Ectodermal cell (in vitro differentiated cells): Measurements from ENCODE around the gene PRKCA.
A peak's percentile ranks its signal among the peaks of the same experiment; 100 is the strongest.

Source experiments
- H3K27ac ChIP-seq: 2 replicates; pipeline ENCODE4 v1.7.0; 2013; ENCODE audit warnings: mild to moderate bottlenecking, low read depth, low read length; ENCODE audit not compliant: insufficient read depth, poor library complexity, severe bottlenecking
- H3K27me3 ChIP-seq: 2 replicates; pipeline ENCODE4 v1.7.0; 2013; ENCODE audit warnings: mild to moderate bottlenecking, low read length; ENCODE audit not compliant: insufficient read depth, control insufficient read depth, poor library complexity, severe bottlenecking
- H3K36me3 ChIP-seq: one replicate; pipeline ENCODE4 v1.7.0; 2013; ENCODE audit warnings: low read length; ENCODE audit not compliant: control insufficient read depth, insufficient read depth
- H3K4me1 ChIP-seq: one replicate; pipeline ENCODE4 v1.7.0; 2013; ENCODE audit warnings: low read length; ENCODE audit not compliant: control insufficient read depth, insufficient read depth
- H3K4me3 ChIP-seq: 2 replicates; pipeline ENCODE4 v1.7.0; 2013; ENCODE audit warnings: low read depth, low read length, control low read depth; ENCODE audit not compliant: insufficient read depth
- H3K9me3 ChIP-seq: 2 replicates; pipeline ENCODE4 v1.7.0; 2013; ENCODE audit warnings: mild to moderate bottlenecking, low read length, moderate library complexity; ENCODE audit not compliant: control insufficient read depth
- WGBS, 2 experiments: methylation state at CpG; one replicate each; pipeline ENCODE4 v1.1.7; 2013; ENCODE audit warnings: missing lambda C conversion rate in 2 of 2; 5-methylcytosine and 5-hydroxymethylcytosine counted together

PRKCA gene

DNA sequence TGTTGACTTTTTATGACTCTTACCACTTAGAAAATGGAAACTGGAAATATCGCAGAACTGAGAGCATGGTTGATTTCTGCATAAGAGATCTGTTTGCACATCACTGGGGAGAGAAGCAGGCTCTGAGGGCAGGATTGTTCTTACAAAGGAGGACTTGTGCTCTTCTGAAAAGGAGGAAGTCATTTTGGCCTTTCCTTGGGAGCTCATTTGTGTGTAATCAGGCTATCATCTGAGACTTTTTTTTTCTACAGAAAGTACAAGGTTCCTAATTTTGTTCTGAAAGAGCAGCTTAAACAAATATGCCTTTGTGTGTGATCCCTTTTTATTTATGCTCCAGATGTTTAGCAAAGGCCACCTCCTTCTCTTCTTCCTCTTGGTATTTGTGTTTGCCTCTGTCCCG is 386.8 kb downstream of the PRKCA start:
- WGBS, 2 experiments, result 35 to 38% methylated on average over 2 of the region's 2 CpGs
- H3K27me3 ChIP-seq, result no peaks in the 10 kb centered on the region
- no peaks in the 10 kb centered on the region for H3K36me3 ChIP-seq
- H3K4me1 ChIP-seq, result no peaks in the 10 kb centered on the region
- no peak overlapping the region for H3K4me3 ChIP-seq
- no peaks in the 10 kb centered on the region for H3K9me3 ChIP-seq
- H3K27ac ChIP-seq, result no peak overlapping the region

DNA sequence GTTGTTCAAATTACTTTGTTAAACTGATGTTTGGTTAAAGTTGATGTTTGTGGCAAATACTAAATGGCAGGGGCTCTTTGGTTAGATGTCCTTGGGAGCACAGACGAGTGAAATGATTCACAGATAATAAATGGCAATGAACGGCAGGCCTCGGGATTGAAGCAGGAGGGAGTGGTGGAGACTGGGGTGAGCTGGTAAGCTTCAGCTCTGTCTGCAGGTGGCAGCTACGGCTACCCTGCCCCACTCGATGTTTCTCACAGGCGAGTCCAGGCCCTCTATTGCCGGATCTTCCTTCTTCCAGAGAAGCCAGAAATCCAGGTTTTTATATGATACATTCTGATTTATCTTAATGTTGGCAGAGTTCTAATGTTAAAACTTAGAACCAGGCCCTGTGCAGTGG is 387.8 kb downstream of the PRKCA start:
- Histone ChIP-seq H3K4me3 (no peak overlapping the region), H3K9me3 (no peaks in the 10 kb centered on the region), H3K36me3 (no peaks in the 10 kb centered on the region), H3K27ac (no peak overlapping the region), H3K27me3 (no peaks in the 10 kb centered on the region), H3K4me1 (no peaks in the 10 kb centered on the region)
- 84 to 88% methylated on average over 7 of the region's 7 CpGs for WGBS, 2 experiments

DNA sequence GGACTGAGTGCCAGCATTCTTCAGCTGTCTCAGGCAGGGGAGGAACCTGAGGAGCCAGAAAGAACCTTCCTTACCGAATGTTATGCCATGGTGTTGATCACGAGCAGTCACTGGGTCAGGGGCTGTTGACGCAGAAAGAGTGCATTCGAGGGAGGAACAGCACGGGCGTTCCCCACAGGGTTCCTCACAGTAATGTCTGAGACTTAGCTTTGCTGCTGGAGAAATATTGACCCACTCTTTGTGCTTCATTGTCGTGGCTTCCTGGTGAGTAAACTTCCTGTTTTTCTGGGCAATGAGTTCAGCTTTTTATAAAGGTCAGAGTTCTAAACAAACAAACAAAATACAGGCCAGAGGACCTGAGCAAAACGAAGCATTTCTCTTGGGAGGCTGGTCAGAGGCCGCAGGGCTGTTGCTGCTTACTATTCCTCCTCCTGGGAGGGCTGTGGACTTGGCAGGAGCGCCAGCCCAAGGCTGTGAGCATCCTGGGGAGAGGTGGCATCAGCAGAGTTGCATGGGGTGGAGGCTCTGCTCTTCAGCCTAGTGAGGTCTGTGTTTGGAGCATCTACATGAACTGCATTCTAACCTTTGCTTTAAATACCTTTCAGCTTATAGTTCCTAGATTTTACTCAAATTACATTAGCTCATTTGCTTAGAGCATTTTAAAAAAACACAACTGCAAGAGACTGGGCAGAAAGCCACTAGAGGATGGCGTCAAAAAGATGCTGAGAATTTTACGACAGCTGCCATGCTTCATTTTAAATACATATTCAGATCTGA is 389.4 kb downstream of the PRKCA start:
- no peaks in the 10 kb centered on the region for H3K4me1 ChIP-seq
- no peaks in the 10 kb centered on the region for H3K27me3 ChIP-seq
- H3K36me3 ChIP-seq, result no peaks in the 10 kb centered on the region
- H3K9me3 ChIP-seq, result no peaks in the 10 kb centered on the region
- H3K27ac ChIP-seq, result no peak overlapping the region
- WGBS, 2 experiments, result 84 to 88% methylated on average over 12 of the region's 12 CpGs
- no peak overlapping the region for H3K4me3 ChIP-seq

DNA sequence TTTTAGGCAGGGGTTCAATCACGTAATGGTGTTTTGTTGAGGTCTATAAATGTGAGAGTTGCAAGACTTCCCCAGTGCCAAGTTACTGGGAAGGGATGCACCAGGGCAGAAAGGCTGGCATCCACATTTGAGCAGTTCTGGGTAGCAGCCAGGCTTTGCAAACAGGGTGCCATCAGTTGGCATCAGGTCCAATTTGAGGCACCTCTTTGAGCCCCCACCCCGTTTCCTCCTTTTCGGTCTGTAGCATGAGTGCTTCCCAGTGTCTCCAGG is 389.9 kb downstream of the PRKCA start:
- Histone ChIP-seq H3K4me3 (no peak overlapping the region), H3K4me1 (no peaks in the 10 kb centered on the region), H3K9me3 (no peaks in the 10 kb centered on the region), H3K27me3 (no peaks in the 10 kb centered on the region), H3K27ac (no peak overlapping the region), H3K36me3 (no peaks in the 10 kb centered on the region)
- 93 to 94% methylated on average over 3 of the region's 3 CpGs for WGBS, 2 experiments

DNA sequence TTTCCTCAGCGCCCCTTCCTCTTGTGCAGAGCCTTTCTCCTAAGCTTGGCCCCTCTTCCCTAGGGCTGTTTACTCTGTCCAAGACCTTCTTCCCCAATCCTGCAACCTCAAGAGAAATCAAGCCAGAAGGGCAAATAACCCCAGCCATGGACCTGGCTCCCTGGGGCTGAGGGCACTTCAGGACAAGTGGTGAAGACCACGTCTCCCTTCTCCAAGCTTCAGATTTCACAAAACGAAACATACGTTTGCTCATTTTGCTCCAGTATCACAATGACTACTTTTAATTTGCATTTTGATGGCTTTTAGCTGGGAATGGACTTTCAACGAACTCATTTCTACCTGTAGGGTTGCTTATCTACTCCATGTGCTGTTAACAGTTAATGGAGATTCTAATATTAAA is 392.7 kb downstream of the PRKCA start:
- 92 to 96% methylated on average over 4 to 5 of the region's 5 CpGs for WGBS, 2 experiments
- no peaks in the 10 kb centered on the region for H3K4me1 ChIP-seq
- no peaks in the 10 kb centered on the region for H3K9me3 ChIP-seq
- H3K27me3 ChIP-seq, result no peaks in the 10 kb centered on the region
- no peaks in the 10 kb centered on the region for H3K36me3 ChIP-seq
- H3K27ac ChIP-seq, result no peak overlapping the region
- no peak overlapping the region for H3K4me3 ChIP-seq

DNA sequence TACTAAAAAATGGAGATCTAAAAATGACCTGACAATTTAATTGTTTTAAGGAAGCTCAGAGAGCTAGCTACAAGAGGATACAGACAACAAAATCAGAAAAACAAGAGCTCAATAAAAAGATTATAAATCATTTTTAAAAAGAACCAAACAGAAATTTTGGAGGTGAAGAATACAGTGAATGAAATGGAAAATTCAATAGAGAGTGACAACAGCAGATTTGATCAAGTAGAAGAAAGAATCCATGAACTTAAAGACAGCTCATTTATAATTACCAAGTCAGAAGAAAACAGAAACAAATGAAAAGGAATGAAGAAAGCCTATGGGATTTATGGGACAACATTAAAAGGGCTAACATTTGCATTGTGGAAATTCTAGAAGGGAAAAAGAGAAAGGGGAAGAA is 395.9 kb downstream of the PRKCA start:
- Histone ChIP-seq H3K27me3 (no peaks in the 10 kb centered on the region), H3K27ac (no peak overlapping the region), H3K4me1 (no peaks in the 10 kb centered on the region), H3K4me3 (no peak overlapping the region), H3K36me3 (no peaks in the 10 kb centered on the region), H3K9me3 (no peaks in the 10 kb centered on the region)

DNA sequence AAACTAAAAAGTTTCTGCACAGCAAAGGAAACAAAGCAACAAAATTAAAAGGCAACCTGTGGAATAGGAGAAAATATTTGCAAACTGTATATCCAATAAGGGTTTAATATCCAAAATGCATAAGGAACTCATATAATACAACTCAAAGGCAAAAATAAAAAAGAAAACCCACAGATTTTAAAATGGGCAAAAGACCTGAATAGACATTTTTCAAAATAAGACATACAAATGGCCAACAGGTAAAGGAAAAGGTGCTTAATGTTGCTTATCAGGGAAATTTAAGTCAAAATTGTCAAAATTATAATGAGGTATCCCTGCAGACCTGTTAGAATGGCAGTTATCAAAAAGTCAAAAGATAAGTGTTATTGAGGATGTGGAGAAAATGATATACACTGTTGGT is 399.0 kb downstream of the PRKCA start:
- H3K27ac ChIP-seq, result no peak overlapping the region
- no peaks in the 10 kb centered on the region for H3K9me3 ChIP-seq
- H3K36me3 ChIP-seq, result no peaks in the 10 kb centered on the region
- H3K4me1 ChIP-seq, result peaks cover 10% of the 10 kb centered on the region
- no peaks in the 10 kb centered on the region for H3K27me3 ChIP-seq
- H3K4me3 ChIP-seq, result no peak overlapping the region

DNA sequence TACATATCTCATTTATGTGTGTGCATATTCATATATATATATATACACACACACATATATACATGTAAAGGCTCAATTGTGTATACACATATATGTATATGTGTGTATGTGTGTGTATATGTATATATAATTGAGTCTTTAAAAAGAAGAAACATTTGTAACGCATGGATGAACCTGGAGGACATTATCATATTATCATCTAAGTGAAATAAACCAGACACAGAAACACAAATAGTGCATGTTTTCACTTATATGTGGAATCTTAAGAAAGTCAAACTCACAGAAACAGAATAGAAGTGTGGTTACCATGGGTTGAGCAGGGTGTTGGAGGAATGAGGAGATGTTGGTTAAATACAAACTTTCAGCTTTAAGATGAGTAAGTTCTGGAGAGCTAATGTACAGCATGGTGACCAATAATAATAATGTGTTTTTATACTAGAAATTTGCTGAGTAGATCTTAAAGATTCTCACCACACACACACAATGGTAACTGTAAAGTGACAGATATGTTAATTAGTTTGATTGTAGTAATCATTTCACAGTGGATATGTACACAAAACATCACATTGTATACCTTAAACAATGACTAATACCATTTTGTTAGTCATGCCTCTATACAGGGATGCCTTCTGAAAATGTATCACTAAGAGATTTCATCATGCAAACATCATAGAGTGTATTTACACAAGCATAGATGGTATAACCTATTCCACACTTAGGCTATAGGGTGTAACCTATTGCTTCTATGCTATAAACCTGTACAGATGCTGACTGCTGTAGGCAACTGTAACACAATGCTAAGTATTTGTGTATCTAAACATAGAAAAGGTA is 399.9 kb downstream of the PRKCA start:
- H3K27ac ChIP-seq, result no peak overlapping the region
- H3K4me3 ChIP-seq, result no peak overlapping the region
- H3K9me3 ChIP-seq, result no peaks in the 10 kb centered on the region
- H3K27me3 ChIP-seq, result no peaks in the 10 kb centered on the region
- H3K36me3 ChIP-seq, result no peaks in the 10 kb centered on the region
- peaks cover 10% of the 10 kb centered on the region for H3K4me1 ChIP-seq
- WGBS, 2 experiments, result 67% methylated on average over 1 of the region's 1 CpG; no CpG with 5 or more reads in 1 of the 2 experiments

DNA sequence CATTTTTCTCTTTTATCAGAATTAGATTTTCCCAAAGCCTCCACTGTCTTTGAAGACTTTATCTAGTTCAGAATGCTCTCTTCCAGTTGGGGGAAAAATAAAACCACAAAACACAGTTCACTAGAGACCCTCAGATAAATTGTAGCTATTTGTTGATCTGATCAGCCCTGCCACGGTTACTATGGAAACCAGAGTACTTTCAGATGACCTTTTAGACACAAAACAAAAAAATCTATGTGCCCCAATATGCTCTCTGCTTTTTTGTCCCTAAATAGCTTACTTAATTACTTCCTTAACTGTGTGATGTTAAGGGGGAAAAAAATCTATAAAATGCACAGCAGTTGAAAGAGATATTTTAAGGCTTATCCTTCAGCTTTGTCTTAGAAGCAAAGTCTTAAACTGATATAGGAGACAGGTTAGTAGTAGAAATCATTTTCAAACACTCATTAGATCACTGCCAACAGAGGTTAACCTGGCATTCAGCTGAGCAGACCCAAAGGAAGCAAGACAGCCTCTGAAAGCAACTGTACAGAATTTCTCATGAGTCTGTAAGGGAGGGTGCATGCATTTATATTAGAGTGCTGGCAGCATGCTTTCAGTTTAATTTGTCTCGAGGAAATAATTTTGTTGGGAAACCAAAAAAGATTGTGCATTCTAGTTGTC is 402.6 kb downstream of the PRKCA start:
- Histone ChIP-seq H3K36me3 (no peaks in the 10 kb centered on the region), H3K27me3 (no peaks in the 10 kb centered on the region), H3K9me3 (no peaks in the 10 kb centered on the region), H3K27ac (no peak overlapping the region), H3K4me1 (peaks cover 10% of the 10 kb centered on the region), H3K4me3 (no peak overlapping the region)
- WGBS, 2 experiments, result 90 to 95% methylated on average over 2 of the region's 2 CpGs

DNA sequence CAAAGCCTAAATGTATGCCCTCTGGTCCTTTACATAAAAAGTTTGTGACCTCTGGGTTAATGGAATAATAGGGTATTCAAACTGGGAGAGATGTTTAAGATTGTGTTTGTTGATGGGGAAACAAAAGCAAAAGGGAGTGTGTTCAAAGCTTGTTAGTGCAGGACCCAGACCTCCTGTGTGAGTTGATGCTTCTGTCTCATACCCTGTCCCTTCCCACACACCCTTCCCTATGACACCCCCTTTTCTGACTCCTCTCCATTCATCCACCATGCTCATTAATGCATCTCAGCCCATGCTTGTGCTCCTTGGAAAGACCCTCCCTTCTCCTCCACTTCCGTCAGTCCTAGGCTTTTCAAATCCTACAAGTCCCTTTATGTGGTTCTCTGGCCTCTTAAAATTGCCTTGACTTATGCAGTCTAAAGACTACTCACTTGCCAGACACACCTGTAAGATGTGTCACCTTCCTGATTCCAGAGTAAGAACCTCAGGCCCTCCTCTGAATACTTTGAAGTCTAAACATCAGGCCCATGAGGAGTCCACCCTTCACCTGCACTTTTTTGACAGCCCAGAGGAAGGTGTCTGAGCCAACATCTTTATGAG is 404.5 kb downstream of the PRKCA start:
- 45 to 61% methylated on average over 1 of the region's 1 CpG for WGBS, 2 experiments
- Histone ChIP-seq H3K27ac (peak overlapping the region; percentile 55), H3K9me3 (no peaks in the 10 kb centered on the region), H3K4me3 (no peak overlapping the region), H3K36me3 (no peaks in the 10 kb centered on the region), H3K4me1 (peaks cover 15% of the 10 kb centered on the region), H3K27me3 (no peaks in the 10 kb centered on the region)
